Stimulated activated CD8-positive, alpha-beta memory T cell treated with anti-CD3 and anti-CD28 coated beads, Interleukin-12 subunit alpha, Interleukin-12 subunit beta, amount 100 ng/mL, for 4 hours (primary cell): ENCODE results near the gene PPP1R7.
"Not testable (repeated sequence)": the region's sequence is repeated elsewhere in the genome, so short reads cannot be mapped to it uniquely, and the experiment has no call there.

Experiments used
- DNase-seq: peaks from one replicate; pipeline ENCODE4 v3.0.0-alpha.2; 2020; ENCODE audit warnings: low read depth

Gene PPP1R7

GRCh38 chr2:241149925-241150659 lies at the start of gene PPP1R7:
Gene PPP1R7 (plus strand): TSS chr2:241150467. CDS start chr2:241150496, 29 bp downstream.
- DNase-seq = peak; percentile 93

- peak; percentile 78 for DNase-seq
These were observed 47.9 kb upstream of the PPP1R7 start, which contains the start of gene MTERF4 for GRCh38 chr2:241102239-241102803. Gene MTERF4 (minus strand): TSS chr2:241102287. CDS start chr2:241102273, 14 bp downstream.

GRCh38 chr2:241103176-241103595 lies 47.1 kb upstream of the PPP1R7 start:
- DNase-seq = no peak

GRCh38 chr2:241104611-241105010 lies 45.7 kb upstream of the PPP1R7 start:
- not testable (repeated sequence) for DNase-seq

- DNase-seq = no peak
These were observed 44.6 kb upstream of the PPP1R7 start for GRCh38 chr2:241105641-241106040.

- DNase-seq = no peak
These were observed 43.1 kb upstream of the PPP1R7 start for GRCh38 chr2:241107031-241107783.

- no peak for DNase-seq
These were observed 41.7 kb upstream of the PPP1R7 start for GRCh38 chr2:241108271-241109209.

- DNase-seq = no peak
These were observed 40.8 kb upstream of the PPP1R7 start for GRCh38 chr2:241109210-241110088.

GRCh38 chr2:241110089-241110606 lies 40.1 kb upstream of the PPP1R7 start:
- DNase-seq = no peak

- no peak for DNase-seq
These were observed 39.4 kb upstream of the PPP1R7 start for GRCh38 chr2:241110607-241111439.

- DNase-seq = no peak
These were observed 38.8 kb upstream of the PPP1R7 start for GRCh38 chr2:241111440-241111805.

GRCh38 chr2:241112046-241112445 lies 38.2 kb upstream of the PPP1R7 start:
- DNase-seq = no peak

GRCh38 chr2:241112592-241112991 lies 37.7 kb upstream of the PPP1R7 start:
- peak; percentile 31 for DNase-seq

- no peak for DNase-seq
These were observed 35.4 kb upstream of the PPP1R7 start for GRCh38 chr2:241114836-241115235.

- no peak for DNase-seq
These were observed 34.9 kb upstream of the PPP1R7 start for GRCh38 chr2:241115361-241115760.

GRCh38 chr2:241116606-241117560 lies 33.4 kb upstream of the PPP1R7 start:
- DNase-seq = no peak

- no peak for DNase-seq
These were observed 31.3 kb upstream of the PPP1R7 start for GRCh38 chr2:241118737-241119505.

GRCh38 chr2:241120440-241120839 lies 29.8 kb upstream of the PPP1R7 start:
- no peak for DNase-seq
